CD4-positive, CD25-positive, alpha-beta regulatory T cell (primary cell): ENCODE results near the gene NCMAP. TPM values are rescaled to one million over a fixed set of nuclear protein-coding genes. Genes with fewer than 3 reads are reported as not detected.
A peak's percentile ranks its signal among the peaks of the same experiment; 100 is the strongest.

Source experiments
- ATAC-seq, 2 donors: fragments of 150-1000 bp; cut with Tn5 transposase; one replicate each; pipeline ENCODE4 v1.10.0; 2021; ENCODE audit warnings: low read depth in 2 of 2, moderate number of reproducible peaks in 2 of 2, moderate library complexity in 1 of 2
- DNase-seq, 3 donors: peaks; one replicate each; pipeline versions ENCODE4 v3.0.0 to v3.0.0-alpha.2; 2012 to 2022; ENCODE audit warnings: mixed read lengths in 1 of 3
- H3K27ac ChIP-seq: one replicate; pipeline ENCODE4 v1.7.0; 2013; ENCODE audit warnings: mild to moderate bottlenecking, low read length; ENCODE audit not compliant: insufficient read depth, poor library complexity, severe bottlenecking
- H3K27me3 ChIP-seq: one replicate; pipeline ENCODE4 v1.7.0; 2013; ENCODE audit warnings: low read length; ENCODE audit not compliant: control insufficient read depth, insufficient read depth
- H3K36me3 ChIP-seq: one replicate; pipeline ENCODE4 v1.7.0; 2013; ENCODE audit warnings: mild to moderate bottlenecking, low read length, moderate library complexity; ENCODE audit not compliant: control insufficient read depth, insufficient read depth
- H3K4me1 ChIP-seq: 2 replicates; pipeline ENCODE4 v1.7.0; 2013; ENCODE audit warnings: mild to moderate bottlenecking, low read length; ENCODE audit not compliant: insufficient read depth, control insufficient read depth, poor library complexity, severe bottlenecking
- H3K4me3 ChIP-seq: one replicate; pipeline ENCODE4 v1.7.0; 2013; ENCODE audit warnings: low read depth, mild to moderate bottlenecking, low read length, moderate library complexity
- H3K9me3 ChIP-seq, 2 experiments: 1 replicate in 1 of 2; 2 replicates in 1 of 2; pipeline ENCODE4 v1.7.0; 2013; ENCODE audit warnings: low read length in 2 of 2, mild to moderate bottlenecking in 1 of 2, moderate library complexity in 1 of 2; ENCODE audit not compliant: control insufficient read depth in 2 of 2
- H3K27ac Mint-ChIP-seq, 3 donors: one replicate each; pipeline ENCODE4 v1.8.0; 2020 to 2022; ENCODE audit warnings: mild to moderate bottlenecking in 3 of 3, mixed read lengths in 3 of 3, moderate library complexity in 2 of 3
- H3K27me3 Mint-ChIP-seq: one replicate; pipeline ENCODE4 v1.8.0; 2022; ENCODE audit warnings: mild to moderate bottlenecking, mixed read lengths
- H3K36me3 Mint-ChIP-seq: one replicate; pipeline ENCODE4 v1.8.0; 2020; ENCODE audit warnings: mixed read lengths
- H3K4me1 Mint-ChIP-seq, 4 donors: one replicate each; pipeline ENCODE4 v1.8.0; 2020 to 2022; ENCODE audit warnings: mixed read lengths in 4 of 4, mild to moderate bottlenecking in 1 of 4
- H3K4me3 Mint-ChIP-seq, 4 donors: one replicate each; pipeline ENCODE4 v1.8.0; 2020 to 2022; ENCODE audit warnings: mild to moderate bottlenecking in 4 of 4, mixed read lengths in 4 of 4, moderate library complexity in 3 of 4
- H3K9me3 Mint-ChIP-seq, 7 donors: one replicate each; pipeline ENCODE4 v1.8.0; 2020 to 2022; ENCODE audit warnings: mixed read lengths in 7 of 7, mild to moderate bottlenecking in 3 of 7, moderate library complexity in 2 of 7
- polyA plus RNA-seq, 4 donors: library from polyadenylated mRNA; unstranded; fragments of 300-500 nt; fragmentation: Illumina TruSeq; gene quantifications; one replicate each; pipeline ENCODE4 v1.2.3, GENCODE V29; 2021
- total RNA-seq: library from RNA; stranded (reverse); gene quantifications from one replicate; pipeline ENCODE4 v1.2.3, GENCODE V29; 2022

The NCMAP gene
- total and polyA plus RNA-seq, 5 donors from 2014 or later: 0.34 TPM; not detected in 4

DNA sequence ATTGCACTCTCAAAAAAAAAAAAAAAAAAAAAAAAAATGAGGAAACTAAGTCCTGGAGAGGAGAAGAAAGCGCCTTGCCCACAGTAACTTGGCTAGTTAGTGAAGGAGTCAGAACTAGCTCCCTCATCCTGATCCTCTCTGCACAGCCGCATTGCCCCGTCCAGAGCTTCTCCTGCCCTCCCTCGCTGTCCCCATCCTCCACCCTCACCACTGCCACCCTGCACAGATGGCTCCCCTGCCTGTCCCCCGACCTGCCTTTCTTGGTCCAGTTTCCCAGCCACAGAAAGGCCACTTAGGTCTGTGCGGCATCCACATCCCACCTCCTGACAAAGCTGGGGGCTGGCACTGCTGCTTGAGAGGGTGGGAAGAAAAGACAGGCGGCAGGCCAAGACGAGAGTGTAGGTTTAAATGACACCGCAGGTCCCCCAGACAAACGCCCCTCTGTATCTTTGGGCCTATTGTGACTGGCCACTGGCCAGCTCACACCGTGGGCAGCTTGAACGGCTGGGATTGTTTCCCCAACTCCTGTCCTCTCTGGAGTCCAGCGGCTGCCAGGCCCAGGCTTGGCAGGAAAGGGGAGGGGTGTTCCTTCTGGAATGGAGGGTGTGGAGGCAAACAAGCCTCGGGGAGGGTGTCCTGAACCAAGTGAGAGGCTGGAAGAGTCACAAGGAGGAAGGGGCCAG lies 20.2 kb downstream of the NCMAP start:
- ATAC-seq (no peak), DNase-seq (no peak)
- peaks cover 0 to 7% (median 4%) of the 10 kb centered on the region in 4 donors for H3K4me1 Mint-ChIP-seq
- Histone ChIP-seq H3K4me3 (no peak overlapping the region), H3K27ac (no peak overlapping the region), H3K4me1 (no peaks in the 10 kb centered on the region), H3K36me3 (no peaks in the 10 kb centered on the region), H3K27me3 (no peaks in the 10 kb centered on the region), H3K9me3 (no peaks in the 10 kb centered on the region)
- no peaks in the 10 kb centered on the region for H3K36me3 Mint-ChIP-seq
- peaks cover 0 to 2% (median 0%) of the 10 kb centered on the region in 7 donors for H3K9me3 Mint-ChIP-seq
- H3K27me3 Mint-ChIP-seq: peaks cover 6% of the 10 kb centered on the region
- no peak overlapping the region for H3K4me3 Mint-ChIP-seq
- H3K27ac Mint-ChIP-seq: no peak overlapping the region

DNA sequence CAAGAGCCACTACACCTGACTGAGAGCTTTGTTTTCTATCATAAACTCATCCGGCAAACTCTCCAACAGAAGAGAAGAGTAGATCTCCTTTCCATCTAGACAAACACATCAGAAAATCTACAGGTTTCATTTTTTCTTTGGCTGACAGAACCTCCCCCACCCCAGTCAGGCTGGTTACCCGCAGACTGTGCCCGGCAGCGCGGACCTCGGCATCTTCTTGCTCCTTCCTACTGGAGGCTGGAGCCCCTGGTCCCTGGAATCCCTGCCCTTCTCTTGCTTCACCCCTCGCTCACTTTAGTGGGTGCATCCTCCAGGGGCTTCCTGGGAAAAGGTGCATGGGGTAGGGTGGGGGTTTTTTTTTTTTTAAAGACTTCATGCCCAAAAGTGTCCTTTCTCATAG lies 23.0 kb downstream of the NCMAP start:
- Histone ChIP-seq H3K4me1 (no peaks in the 10 kb centered on the region), H3K9me3 (no peaks in the 10 kb centered on the region), H3K27me3 (no peaks in the 10 kb centered on the region), H3K36me3 (no peaks in the 10 kb centered on the region), H3K27ac (no peak overlapping the region), H3K4me3 (no peak overlapping the region)
- DNase-seq (no peak), ATAC-seq (no peak)
- Mint-ChIP-seq H3K4me1 (peaks cover 0 to 3% (median 0%) of the 10 kb centered on the region in 4 donors), H3K27ac (no peak overlapping the region), H3K27me3 (no peaks in the 10 kb centered on the region), H3K9me3 (peaks cover 0 to 2% (median 0%) of the 10 kb centered on the region in 7 donors), H3K36me3 (no peaks in the 10 kb centered on the region), H3K4me3 (no peak overlapping the region)

DNA sequence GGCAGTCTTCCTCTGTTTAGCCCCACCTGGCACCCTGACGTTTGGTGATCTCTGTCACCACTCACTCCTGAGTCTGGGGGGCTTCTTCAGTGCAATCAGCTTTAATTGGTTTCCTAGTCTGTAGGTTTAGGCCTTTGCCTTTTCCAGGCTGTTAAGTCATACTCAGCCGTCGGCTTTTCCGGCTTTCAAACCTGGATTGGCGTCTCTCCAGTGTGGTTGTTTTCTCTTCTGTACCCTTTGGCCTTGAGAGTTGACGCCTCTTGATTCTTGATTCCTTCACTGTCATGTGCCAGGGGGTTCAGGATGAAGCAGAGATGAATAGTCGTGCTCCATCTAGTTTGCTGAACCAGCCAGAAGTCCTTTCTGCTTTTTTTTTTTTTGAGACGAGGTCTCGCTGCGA lies 24.9 kb downstream of the NCMAP start:
- ATAC-seq: no peak
- DNase-seq: no peak
- peaks cover 0 to 2% (median 0%) of the 10 kb centered on the region in 7 donors for H3K9me3 Mint-ChIP-seq
- Histone ChIP-seq H3K4me1 (no peaks in the 10 kb centered on the region), H3K4me3 (no peak overlapping the region), H3K9me3 (no peaks in the 10 kb centered on the region), H3K27ac (no peak overlapping the region), H3K36me3 (no peaks in the 10 kb centered on the region), H3K27me3 (no peaks in the 10 kb centered on the region)
- H3K27ac Mint-ChIP-seq: no peak overlapping the region
- H3K4me1 Mint-ChIP-seq: peaks cover 0 to 3% (median 0%) of the 10 kb centered on the region in 4 donors
- no peaks in the 10 kb centered on the region for H3K36me3 Mint-ChIP-seq
- H3K27me3 Mint-ChIP-seq: peaks cover 4% of the 10 kb centered on the region
- no peak overlapping the region for H3K4me3 Mint-ChIP-seq

DNA sequence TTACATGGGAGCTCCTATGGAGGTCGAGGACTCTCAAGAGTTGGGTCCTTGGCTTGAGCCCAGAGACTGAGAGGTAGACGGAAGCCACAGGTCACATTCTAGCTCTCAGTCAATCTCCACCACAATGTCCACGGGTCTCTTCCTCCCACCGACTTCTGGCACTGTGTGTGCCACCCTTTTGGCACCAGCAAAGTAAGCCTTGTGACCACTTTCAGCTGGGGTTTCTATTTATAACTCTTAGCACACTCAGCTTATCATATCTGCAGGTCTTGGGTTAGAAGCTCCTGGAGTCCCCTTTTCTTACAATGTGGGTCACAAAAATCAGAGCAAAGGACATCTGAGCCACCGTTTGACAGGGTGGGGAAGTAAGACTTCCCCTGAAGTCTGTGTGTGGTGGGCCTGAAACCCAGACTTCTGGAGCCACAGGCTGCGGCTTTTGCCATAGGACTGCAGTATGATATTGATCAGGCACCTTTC lies 28.3 kb downstream of the NCMAP start:
- Mint-ChIP-seq H3K9me3 (peaks cover 0 to 1% (median 0%) of the 10 kb centered on the region in 7 donors), H3K27me3 (peaks cover 4% of the 10 kb centered on the region), H3K27ac (no peak overlapping the region), H3K36me3 (no peaks in the 10 kb centered on the region), H3K4me1 (peaks cover 0 to 9% (median 2%) of the 10 kb centered on the region in 4 donors), H3K4me3 (no peak overlapping the region)
- DNase-seq (no peak), ATAC-seq (no peak)
- Histone ChIP-seq H3K9me3 (no peaks in the 10 kb centered on the region), H3K4me1 (peaks cover 6% of the 10 kb centered on the region), H3K36me3 (no peaks in the 10 kb centered on the region), H3K4me3 (no peak overlapping the region), H3K27ac (no peak overlapping the region), H3K27me3 (no peaks in the 10 kb centered on the region)

DNA sequence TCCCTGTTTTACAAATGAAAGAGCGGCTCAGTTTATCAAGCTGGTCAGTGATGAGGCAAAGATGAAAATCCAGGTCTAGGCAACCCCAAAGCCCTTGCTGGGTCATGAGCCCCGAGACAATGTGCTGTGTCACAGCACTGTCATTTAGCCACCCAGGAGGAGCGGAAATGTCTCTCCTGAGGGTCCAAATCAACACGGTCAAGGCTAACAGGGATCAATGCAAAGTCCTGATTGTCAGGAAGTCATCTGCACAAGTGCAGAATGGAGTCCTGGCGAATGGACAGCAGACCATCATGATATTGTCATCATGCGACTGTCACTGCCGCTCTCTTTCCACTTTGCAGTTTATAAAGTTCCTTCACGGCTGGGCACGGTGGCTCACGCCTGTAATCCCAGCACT lies 30.2 kb downstream of the NCMAP start:
- Histone ChIP-seq H3K27ac (no peak overlapping the region), H3K4me3 (no peak overlapping the region), H3K36me3 (no peaks in the 10 kb centered on the region), H3K9me3 (no peaks in the 10 kb centered on the region), H3K27me3 (peaks cover 2% of the 10 kb centered on the region), H3K4me1 (peaks cover 6% of the 10 kb centered on the region)
- Mint-ChIP-seq H3K27me3 (peaks cover 8% of the 10 kb centered on the region), H3K4me3 (no peak overlapping the region), H3K27ac (peak overlapping the region in 2 of 3 donors; percentile 15 to 36), H3K4me1 (peaks cover 0 to 9% (median 2%) of the 10 kb centered on the region in 4 donors), H3K9me3 (no peaks in the 10 kb centered on the region), H3K36me3 (no peaks in the 10 kb centered on the region)
- no peak for DNase-seq
- ATAC-seq: no peak

DNA sequence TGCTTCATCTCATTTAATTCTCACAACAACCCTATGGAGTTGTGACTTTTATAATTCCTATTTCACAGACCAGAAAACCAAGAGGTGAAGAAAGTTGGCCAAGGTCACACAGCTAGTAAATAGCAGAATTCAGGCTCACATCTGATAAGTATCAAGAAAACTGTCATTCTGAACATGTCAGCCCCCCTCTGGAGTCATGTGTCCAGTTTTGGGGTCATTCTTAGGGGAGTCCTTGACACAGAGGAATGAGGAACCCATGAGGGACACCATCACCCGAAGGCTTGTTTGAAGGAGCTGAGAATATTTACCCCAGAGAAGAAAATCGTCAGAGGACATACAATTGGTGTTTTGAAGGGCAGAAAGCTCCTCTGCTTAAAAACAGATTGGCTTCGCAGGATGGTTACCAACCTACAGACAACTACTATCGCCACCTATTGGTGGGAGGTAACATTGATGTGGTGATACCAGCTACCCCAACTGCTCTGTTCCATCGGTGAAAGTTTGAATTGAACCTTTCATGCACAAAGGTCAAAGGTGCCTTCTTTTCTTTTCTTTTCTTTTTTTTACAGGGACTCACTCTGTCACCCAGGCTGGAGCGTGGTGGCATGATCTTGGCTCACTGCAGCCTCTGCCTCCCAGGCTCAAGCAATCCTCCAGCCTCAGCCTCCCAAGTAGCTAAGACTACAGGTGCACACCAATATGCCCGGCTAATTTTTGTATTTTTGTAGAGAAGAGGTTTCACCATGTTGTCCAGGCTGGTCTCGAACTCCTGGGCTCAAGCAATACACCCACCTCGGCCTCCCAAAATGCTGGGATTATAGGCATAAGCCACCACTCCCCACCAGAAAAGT lies 31.3 kb downstream of the NCMAP start:
- H3K4me1 ChIP-seq: peaks cover 6% of the 10 kb centered on the region
- H3K9me3 ChIP-seq: no peaks in the 10 kb centered on the region
- ATAC-seq: peak; percentile 97
- peak overlapping the region; percentile 90 to 97 (median 94) for H3K27ac Mint-ChIP-seq
- H3K27me3 ChIP-seq: peaks cover 2% of the 10 kb centered on the region
- H3K4me3 ChIP-seq: no peak overlapping the region
- peaks cover 11% of the 10 kb centered on the region for H3K27me3 Mint-ChIP-seq
- no peaks in the 10 kb centered on the region for H3K36me3 Mint-ChIP-seq
- H3K9me3 Mint-ChIP-seq: no peaks in the 10 kb centered on the region
- peaks cover 0 to 9% (median 2%) of the 10 kb centered on the region in 4 donors for H3K4me1 Mint-ChIP-seq
- H3K4me3 Mint-ChIP-seq: peak overlapping the region in 2 of 4 donors; percentile 49 to 50
- DNase-seq: peak; percentile 41 to 81 (median 80)
- H3K27ac ChIP-seq: no peak overlapping the region
- H3K36me3 ChIP-seq: no peaks in the 10 kb centered on the region

DNA sequence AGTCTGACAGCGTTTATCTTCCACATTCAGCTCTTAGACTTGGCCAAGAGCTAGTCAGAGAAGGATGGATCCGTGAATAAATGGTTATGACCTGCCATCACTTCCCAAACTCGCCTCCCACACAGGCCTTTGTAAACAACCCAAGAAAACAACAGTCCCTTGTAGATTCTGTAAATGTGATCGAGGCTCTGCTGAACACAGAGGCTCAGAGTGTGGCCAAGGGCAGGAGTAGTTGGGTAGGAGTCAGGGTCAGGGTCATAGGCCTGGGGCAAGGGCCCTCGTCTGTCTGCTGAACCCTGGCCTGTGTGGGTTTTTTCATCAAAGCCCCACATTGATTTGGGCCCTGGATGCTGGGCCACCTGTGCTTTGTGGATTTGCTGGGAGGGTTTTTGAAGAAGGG lies 32.7 kb downstream of the NCMAP start:
- Histone ChIP-seq H3K9me3 (no peaks in the 10 kb centered on the region), H3K27ac (no peak overlapping the region), H3K4me1 (peaks cover 6% of the 10 kb centered on the region), H3K36me3 (no peaks in the 10 kb centered on the region), H3K27me3 (peaks cover 2% of the 10 kb centered on the region), H3K4me3 (no peak overlapping the region)
- DNase-seq (no peak), ATAC-seq (no peak)
- Mint-ChIP-seq H3K9me3 (no peaks in the 10 kb centered on the region), H3K27me3 (peaks cover 11% of the 10 kb centered on the region), H3K4me1 (peaks cover 0 to 9% (median 2%) of the 10 kb centered on the region in 4 donors), H3K36me3 (no peaks in the 10 kb centered on the region), H3K4me3 (no peak overlapping the region), H3K27ac (peak overlapping the region in 2 of 3 donors; percentile 8 to 43)
